HFF-Myc (cell line): Measurements from ENCODE around the gene TRPC6.
A peak's percentile ranks its signal among the peaks of the same experiment; 100 is the strongest.

ENCODE experiments used
- DNase-seq: peaks from one replicate; pipeline ENCODE4 v3.0.0-alpha.2; 2011; ENCODE audit warnings: low read depth; ENCODE audit errors: extremely low read depth
- H3K4me3 ChIP-seq: replicated peaks from 2 replicates; pipeline ENCODE4 v1.5.1; 2011; ENCODE audit warnings: low read depth, mild to moderate bottlenecking, control low read depth, low read length
- TF ChIP-seq, protein P1 (sequence below): IDR thresholded peaks from 2 replicates; pipeline ENCODE4 v1.5.1; 2012; ENCODE audit warnings: mild to moderate bottlenecking, low read depth, low read length, control low read depth; ENCODE audit errors: missing control alignments

Gene TRPC6

DNA sequence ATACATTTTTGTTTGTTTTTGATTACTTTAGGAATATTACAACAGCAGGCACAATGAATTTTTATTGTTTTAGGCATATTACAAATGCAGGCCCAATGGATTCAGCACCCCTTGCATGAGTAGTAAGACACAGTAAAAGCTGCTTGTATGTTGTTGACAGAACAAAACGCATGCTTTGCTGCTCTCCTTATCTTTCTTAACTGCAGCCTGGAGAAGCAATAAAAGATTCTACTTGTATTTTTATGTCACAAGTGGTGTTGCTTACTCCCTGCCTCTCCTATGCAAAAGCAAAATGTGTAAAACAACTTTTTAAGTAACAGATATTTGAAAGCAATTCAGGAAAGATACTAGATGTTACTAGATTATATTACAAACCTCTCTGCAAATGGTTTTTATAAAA is 73.9 kb downstream of the TRPC6 start:
- no peak overlapping the region for H3K4me3 ChIP-seq
- DNase-seq: no peak
- TF ChIP-seq, protein P1, sequence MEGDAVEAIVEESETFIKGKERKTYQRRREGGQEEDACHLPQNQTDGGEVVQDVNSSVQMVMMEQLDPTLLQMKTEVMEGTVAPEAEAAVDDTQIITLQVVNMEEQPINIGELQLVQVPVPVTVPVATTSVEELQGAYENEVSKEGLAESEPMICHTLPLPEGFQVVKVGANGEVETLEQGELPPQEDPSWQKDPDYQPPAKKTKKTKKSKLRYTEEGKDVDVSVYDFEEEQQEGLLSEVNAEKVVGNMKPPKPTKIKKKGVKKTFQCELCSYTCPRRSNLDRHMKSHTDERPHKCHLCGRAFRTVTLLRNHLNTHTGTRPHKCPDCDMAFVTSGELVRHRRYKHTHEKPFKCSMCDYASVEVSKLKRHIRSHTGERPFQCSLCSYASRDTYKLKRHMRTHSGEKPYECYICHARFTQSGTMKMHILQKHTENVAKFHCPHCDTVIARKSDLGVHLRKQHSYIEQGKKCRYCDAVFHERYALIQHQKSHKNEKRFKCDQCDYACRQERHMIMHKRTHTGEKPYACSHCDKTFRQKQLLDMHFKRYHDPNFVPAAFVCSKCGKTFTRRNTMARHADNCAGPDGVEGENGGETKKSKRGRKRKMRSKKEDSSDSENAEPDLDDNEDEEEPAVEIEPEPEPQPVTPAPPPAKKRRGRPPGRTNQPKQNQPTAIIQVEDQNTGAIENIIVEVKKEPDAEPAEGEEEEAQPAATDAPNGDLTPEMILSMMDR: no peak

DNA sequence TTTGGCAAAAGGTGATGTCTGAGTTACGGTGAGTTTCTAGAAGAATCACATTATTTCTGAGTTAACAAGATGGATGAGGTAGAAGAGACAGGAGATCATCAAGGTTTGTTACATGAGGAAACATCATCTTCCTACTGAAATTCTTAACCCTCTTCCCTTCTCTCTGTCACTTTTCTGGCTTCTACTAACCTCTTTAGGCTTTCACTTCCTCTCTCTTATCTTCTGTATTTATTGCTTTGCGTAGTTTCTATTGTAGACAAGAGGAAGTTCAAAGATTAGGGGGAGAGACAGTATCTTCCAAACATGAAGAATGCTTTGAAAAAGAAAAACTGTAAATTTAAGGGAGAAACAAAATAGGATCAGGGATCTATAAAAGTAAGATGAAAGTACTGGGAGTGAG is 75.4 kb downstream of the TRPC6 start:
- H3K4me3 ChIP-seq: no peak overlapping the region
- DNase-seq: no peak
- TF ChIP-seq, protein P1: no peak

DNA sequence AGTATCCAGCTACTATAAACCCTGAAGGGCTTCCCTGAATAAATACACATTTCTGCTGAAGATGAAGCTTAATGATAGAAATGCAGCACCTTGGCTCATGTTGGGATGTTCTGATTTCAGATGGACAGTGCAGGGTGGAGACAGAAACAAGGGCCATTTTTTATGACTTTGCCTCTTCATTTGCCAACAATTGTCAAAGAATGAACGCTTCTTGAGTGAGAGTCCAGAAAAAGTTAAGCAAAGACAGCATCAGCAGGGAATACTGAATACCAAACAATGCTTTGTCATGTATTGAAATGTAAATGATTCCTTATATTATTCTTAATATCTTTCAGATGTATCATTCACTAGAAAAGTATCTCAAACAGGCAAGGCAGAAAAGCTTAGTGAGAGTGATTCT is 84.9 kb downstream of the TRPC6 start:
- TF ChIP-seq, protein P1: no peak
- no peak for DNase-seq
- H3K4me3 ChIP-seq: no peak overlapping the region

DNA sequence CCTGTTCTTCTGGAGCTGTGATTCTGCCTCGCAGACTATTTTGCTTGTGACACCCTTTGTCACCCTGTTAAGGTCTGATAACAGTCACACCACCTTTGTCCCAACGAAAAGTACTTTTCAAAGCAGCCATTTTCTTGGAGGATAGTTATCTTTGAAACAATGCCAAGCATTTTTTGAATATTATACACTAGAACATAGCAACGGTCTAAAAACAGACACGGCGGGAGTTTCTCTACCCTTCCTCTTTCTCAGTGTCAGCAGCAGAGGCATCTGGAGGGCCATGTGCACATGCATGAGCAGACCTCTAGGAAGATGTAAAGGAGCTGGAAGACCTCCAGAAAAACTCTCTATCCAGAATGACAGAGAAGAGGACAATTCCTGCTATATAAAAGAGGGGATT is 86.5 kb downstream of the TRPC6 start:
- TF ChIP-seq, protein P1: no peak
- no peak for DNase-seq
- no peak overlapping the region for H3K4me3 ChIP-seq

DNA sequence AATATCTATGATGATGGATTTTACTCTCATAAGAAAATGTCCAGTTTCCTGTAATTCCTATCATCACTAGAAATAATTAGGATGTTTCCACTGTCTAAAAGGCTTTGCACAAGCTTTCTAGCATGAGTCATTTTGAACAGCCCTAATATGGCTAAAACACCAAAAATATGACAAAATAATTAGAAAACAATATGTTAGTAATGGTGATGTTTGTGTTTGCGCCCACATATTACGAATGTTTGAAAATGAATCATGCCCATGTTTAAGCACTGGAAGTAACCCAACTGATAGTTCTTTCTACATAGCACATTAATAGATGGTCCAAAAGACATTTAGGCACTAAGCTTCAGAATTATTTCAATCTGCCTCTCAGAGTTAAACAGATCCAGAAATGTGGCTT is 96.0 kb downstream of the TRPC6 start:
- DNase-seq: peak; percentile 37
- H3K4me3 ChIP-seq: no peak overlapping the region
- TF ChIP-seq, protein P1: no peak

DNA sequence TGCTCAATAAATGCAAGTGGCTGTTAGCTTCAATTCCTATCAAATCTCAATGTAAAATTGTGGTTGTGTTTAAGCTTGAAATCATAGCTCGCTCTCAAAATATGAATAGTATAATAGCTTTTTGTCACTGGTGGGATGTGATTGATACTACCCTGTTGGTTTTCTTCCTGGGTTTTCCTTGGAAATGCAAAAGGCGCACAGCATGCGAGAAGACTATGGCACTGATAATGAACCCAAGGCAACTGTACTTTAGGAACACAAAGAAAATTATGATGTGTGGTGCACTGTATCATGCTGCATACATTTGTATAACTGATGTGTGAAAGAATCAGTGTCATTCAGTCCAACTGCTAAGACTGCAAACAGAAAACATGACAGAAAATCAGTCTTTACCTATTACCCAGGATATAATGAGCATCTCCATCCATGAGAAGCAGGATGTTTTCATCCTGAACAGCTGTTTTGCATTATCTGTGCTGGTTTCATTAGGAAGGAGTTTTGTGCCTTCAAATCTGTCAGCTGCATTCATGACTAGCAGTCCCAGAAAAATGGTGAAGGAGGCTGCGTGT is 101.2 kb downstream of the TRPC6 start:
- TF ChIP-seq, protein P1: no peak
- H3K4me3 ChIP-seq: no peak overlapping the region
- peak; percentile 11 for DNase-seq
